ENCODE measurements around the gene KRTAP10-9. TPM values are rescaled to one million over a fixed set of nuclear protein-coding genes. Genes with fewer than 3 reads are reported as not detected.
"Not testable (repeated sequence)": the region's sequence is repeated elsewhere in the genome, so short reads cannot be mapped to it uniquely, and the experiment has no call there.

The KRTAP10-9 gene
- polyA plus RNA-seq, 4 donors: not detected

DNA sequence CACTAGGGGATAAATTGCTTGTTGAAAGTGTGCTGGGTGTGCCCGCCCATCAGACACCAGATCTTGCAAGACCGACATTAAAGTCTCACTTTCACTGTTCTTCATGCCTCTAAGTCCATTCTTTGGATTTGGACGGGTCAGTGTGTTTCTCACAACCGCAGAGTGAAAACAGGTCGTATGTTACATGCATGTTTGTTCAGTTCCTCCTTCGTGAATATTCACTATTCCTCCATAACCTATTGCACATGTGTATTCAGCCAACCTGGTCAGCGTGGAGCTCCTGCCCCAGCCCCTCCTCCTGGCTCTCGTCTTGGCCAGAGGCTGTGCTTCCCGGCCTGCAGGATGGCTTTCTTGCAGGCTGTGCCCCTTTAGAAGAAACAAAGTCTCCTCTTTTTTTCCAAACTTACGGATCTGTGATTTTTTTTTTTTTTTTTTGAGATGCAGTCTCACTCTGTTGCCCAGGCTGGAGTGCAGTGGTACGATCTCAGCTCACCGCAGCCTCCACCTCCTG, 32.4 kb upstream of the KRTAP10-9 start:
- DNase-seq (ENCODE audit: low read depth in 4 of 4, low spot score in 3 of 4): no peak

DNA sequence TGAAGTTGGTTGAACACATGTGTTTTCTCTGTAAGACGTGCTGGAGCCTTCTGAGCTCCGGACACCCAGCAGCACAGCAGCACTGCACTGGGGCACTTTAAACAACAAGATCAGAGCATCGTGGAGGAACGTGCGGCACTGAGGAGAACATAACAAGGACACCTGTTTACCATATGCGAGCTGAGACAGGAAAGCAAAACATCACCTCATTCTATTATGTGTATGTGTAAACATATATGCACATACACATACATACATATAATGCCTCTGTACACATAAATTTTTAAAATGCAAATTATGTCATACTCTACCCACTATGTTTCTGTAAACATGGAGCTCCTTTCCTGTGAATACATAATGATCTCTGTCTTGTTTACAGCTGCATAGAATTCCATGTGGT, 31.4 kb upstream of the KRTAP10-9 start:
- DNase-seq (ENCODE audit: low read depth in 4 of 4, low spot score in 3 of 4): no peak

DNA sequence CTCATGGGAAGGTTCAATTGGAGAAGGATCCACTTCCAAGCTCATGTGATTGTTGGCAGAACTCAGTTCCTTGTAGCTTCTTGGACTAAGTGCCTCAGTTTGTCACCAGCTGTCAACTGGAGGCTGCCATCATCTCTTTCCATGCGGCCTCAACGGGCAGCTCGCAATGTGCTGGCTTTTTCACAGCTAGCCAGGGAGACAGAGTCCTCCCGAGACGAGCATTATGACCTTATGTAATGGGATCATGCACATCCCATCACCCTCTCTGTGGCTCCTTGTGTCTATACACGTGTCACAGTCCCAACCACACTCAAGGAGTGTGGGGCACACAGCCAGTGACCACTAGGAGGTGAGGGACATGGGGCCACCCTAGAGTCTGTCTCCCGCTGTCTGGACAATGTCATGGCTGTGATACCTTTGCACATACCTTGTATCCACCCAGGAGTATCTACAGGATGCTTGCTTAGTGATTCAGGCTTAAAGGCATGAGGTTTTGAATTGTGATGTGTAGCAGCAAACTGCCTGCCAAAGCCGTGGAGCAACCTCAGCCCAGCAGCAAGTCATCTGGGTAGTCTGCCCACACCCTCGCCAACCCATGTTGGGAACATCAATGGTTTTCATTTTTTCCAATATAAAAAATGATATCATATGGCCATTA, 30.7 kb upstream of the KRTAP10-9 start:
- DNase-seq (ENCODE audit: low read depth in 4 of 4, low spot score in 3 of 4): no peak

DNA sequence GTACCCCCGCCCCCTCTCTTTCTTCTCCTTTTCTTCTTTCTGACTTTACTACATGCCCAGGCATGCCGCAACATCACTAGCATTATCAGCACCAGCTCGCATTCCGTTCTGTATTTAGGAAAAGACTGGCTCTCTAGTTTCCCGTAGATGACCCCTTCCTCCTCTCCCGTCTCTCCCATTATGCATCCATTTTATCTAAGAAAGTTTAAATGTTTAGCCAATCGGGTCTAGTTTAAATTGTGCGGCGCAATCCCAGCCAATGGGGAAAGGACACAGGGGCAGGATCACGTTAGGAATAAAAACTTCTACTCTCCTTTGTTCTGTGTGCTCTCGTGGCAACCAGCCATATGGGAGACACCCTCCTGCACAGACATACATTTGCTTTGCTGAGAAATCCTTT, 28.8 kb upstream of the KRTAP10-9 start:
- DNase-seq (ENCODE audit: low read depth in 4 of 4, low spot score in 3 of 4): no peak

DNA sequence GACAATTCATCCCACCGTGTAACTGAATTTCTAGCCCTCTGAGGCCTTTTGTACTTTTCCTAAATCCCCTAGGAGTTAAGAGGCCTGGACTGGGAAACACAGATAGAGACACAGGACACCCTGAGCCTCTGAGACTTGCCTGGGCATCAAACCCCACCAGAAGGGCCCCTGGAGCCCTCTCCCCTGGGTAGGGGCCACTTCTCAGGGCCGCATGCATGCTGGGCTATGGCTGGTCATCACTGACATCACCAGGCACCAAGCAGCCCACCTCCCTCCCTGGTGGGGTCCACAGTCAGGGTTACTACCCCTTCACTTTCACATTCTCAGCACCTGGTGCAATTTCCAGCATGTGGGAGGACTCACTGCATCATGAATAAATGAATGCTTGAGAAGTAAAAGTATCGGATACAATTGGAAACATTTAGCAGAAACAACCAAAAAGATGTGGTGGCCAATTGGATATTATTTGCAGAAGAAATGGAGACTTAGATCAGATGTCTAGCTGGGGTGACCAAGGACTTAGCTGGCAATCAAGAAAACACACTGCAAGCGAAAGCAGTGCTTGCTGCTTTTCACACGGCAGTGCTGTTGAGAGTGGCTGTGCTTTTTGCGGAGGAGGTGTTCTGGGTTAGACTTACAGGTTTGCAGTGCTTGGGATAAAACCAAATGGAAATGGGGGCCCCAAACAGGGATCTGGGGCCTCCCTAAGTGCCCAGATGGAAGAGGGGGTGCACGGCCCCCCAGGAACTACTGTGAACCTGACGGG, 27.4 kb upstream of the KRTAP10-9 start:
- no peak for DNase-seq (ENCODE audit: low read depth in 4 of 4, low spot score in 3 of 4)

DNA sequence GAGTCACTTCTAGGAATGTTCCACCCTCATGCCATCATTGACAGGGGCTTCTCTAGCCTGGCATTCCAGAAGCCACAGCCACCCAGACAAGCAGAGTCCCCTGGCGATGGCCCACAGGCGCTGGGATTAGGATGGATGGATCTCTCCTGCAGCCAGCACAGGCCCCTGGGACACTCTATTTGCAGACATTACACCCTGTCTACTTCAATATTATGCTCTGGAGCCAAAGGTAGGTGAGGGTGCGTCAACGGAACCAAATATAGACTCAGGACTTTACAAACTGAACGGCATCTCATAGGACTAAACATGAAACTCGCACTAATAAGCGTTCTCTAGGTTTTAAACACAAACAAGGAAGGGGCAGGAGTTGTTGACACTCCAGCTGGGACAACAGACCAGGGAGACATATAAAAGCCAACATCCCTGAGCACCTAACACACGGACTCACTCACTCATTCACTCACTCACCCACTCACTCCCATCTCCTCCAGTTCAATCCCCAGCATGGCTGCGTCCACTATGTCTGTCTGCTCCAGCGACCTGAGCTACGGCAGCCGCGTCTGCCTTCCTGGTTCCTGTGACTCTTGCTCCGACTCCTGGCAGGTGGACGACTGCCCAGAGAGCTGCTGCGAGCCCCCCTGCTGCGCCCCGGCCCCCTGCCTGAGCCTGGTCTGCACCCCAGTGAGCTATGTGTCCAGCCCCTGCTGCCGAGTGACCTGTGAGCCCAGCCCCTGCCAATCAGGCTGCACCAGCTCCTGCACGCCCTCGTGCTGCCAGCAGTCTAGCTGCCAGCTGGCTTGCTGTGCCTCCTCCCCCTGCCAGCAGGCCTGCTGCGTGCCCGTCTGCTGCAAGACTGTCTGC, 26.5 kb upstream of the KRTAP10-9 start, which contains the start of gene KRTAP10-7:
Gene KRTAP10-7 (plus strand): TSS at position 480 of the 861 bp plus-strand sequence. CDS start 25 bp downstream, at position 505.
- not testable (repeated sequence) for DNase-seq (ENCODE audit: low read depth in 4 of 4, low spot score in 3 of 4)

DNA sequence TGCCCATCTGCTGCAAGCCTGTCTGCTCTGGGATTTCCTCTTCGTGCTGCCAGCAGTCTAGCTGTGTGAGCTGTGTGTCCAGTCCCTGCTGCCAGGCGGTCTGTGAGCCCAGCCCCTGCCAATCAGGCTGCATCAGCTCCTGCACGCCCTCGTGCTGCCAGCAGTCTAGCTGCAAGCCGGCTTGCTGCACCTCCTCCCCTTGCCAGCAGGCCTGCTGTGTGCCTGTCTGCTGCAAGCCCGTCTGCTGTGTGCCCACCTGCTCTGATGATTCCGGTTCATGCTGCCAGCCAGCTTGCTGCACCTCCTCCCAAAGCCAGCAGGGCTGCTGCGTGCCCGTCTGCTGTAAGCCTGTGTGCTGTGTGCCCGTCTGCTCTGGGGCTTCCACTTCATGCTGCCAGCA, 25.8 kb upstream of the KRTAP10-9 start:
- not testable (repeated sequence) for DNase-seq (ENCODE audit: low read depth in 4 of 4, low spot score in 3 of 4)

DNA sequence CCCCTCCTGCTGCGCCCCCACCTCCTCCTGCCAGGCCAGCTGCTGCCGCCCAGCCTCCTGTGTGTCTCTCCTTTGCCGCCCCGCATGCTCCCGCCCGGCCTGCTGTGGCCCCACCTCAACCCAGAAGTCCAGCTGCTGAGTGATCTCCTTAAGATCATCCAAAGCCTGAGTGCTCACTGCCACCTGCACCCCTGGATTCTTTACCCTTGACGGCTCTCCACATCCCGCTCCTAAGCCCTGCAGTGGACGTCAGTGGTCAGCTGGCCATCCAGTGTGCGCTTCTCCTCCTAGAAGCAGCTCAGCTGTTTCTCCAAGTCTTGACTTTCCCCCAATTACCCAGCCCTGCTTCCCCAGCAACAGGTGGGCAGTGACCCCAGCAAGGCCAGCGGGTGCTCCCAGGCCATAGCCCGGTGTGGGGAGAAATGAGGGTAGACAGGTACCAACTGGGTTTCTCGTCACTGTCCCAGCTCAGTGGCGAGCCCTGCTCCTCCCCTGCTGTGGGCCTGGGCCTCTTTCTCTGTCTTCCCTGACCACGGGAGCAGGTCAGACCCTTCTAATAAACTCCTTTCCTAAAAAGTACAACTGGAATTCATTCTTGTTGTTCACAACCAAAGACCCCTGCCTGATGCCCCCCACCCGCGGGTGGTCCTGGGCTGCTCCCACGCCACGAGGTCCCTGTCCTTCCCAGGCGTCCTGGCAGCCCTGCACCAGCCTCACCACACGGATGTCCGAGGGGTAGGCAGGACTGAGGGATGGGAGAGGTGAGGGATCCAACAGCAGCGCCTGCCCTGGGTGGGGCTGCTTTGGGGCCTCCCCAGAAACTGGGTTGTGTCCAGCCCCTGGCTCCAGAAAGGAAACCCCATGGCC, 25.1 kb upstream of the KRTAP10-9 start:
- no peak for DNase-seq (ENCODE audit: low read depth in 4 of 4, low spot score in 3 of 4)

DNA sequence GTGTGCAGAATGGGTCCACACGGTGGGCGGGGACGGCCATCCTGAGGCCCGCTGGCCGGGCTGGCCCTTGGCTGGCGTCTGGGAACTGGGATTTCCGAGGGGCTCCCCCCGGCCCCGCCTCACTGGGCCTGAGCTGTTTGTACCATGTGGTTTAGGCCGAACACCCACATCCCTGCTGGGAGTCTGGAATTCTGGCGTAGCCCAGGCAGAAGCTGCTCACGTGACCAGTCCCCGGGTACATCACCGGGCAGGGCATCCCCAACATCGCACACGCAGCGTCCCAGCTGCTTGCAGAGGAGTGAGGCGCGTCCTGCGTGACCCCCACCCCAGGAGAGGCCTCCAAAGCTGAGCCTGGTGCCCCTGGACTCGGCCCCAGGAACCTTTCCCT, 24.4 kb upstream of the KRTAP10-9 start:
- no peak for DNase-seq (ENCODE audit: low read depth in 4 of 4, low spot score in 3 of 4)

DNA sequence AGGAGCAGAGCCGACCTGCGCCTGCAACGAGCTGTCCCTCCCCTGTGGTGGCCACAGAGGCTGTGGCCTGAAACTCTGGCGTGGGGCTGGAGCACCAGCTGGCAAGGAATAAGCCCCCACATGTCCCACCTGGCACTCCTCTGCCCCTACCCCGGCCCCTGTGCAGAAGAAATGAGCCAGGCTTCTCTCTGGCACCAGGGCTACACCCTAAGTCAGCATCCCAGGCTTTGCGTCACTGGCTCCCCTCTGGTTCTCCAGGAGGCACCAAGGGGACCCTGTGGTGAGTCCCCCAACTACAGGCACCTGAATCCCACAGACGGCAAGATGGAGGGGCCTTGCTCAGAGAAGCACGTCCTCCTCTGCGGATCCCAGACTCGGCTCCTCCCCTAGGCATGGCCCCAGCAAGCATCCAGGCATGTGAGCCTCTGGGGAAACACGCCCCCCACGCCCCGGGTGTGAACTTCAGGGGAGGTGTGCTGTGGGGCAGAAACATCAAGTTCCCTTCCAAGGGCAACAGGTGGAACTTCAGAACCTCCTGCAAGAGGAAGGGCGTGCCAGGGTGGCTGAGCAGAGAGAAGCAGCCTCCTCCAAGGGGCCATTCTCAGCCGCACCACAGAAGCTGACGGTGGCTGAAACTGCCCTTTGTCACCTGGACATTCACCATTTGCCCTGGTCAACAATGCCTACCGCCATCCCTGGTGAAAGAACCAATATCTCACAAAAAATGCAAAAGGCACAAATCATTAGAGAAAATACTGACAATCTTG, 23.6 kb upstream of the KRTAP10-9 start:
- DNase-seq (ENCODE audit: low read depth in 4 of 4, low spot score in 3 of 4): no peak

DNA sequence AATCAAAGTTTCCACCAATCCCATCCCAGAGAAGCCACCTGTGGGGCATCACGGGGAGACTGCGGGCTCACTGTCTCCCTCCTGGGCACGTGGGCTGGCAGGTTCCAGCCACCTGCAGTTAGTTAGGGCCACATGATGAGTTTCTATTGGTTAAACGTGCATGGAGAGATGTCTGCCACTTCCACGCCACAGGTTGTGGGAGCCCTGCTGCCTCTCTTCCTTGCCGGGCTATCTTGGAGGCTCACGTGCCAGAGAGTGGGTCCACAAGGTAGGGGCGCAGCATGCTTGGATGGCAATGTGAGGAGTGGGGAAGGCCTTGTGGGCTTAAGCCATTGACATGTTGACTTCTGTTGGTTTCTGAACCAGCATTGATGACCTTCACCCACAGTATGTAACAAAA, 23.0 kb upstream of the KRTAP10-9 start:
- no peak for DNase-seq (ENCODE audit: low read depth in 4 of 4, low spot score in 3 of 4)

DNA sequence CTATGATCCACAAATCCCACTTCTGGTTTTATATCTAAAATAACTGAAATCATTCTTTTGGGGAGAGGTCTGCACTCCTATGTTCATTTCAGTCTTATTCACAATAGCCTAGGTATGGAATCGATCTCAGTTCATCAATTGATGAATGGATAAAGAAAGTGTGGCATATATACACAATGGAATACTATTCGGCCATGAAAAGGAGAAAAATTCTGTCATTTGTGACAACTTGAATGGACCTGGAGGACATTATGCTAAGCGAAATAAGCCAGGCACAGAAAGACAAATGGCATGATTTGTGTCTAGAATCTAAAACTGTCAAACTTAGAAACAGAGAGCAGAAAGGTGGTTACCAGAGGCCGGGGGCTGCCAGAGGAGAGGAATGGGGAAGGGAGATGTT, 20.4 kb upstream of the KRTAP10-9 start:
- no peak for DNase-seq (ENCODE audit: low read depth in 4 of 4, low spot score in 3 of 4)

DNA sequence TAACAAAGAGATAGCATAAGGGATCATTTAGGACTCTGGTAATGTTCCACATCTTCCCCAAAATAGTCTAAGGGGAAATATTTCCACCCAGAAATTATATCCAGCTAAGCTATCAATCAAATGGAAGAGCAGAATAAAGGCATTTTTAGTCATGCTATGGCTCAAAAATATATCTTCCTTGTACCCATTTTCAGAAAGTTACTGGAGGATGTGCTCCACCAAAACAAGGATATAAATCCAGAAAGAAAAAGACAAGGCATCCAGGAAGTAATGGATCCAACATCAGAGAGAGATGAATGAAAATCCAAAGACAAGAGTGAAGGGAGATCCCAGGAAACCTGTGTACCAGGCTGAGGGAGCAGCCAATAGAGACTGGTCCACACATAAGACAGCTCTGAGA, 17.7 kb upstream of the KRTAP10-9 start:
- no peak for DNase-seq (ENCODE audit: low read depth in 4 of 4, low spot score in 3 of 4)

DNA sequence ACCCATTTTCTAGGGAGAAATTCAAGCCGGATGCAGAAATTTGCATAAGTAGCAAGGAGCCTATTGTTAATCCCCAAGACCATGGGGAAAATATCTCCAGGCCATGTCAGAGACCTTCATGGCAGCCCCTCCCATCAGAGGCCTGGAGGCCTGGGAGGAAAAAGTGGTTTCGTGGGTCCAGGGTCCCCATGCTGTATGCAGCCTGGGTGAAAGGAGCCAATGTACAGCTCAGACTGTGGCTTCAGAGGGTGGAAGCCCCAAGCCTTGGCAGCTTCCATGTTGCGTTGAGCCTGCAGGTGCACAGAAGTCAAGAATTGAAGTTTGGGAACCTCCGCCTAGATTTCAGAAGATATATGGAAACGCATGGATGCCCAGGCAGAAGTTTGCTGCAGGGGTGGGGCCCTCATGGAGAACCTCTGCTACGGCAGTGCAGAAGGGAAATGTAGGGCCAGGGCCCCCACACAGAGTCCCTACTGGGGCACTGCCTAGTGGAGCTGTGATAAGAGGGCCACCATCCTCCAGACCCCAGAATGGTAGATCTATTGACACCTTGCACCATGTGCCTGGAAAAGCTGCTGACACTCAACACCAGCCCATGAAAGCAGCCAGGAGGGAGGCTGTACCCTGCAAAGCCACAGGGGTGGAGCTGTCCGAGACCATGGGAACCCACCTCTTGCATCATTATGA, 16.6 kb upstream of the KRTAP10-9 start:
- DNase-seq (ENCODE audit: low read depth in 4 of 4, low spot score in 3 of 4): not testable (repeated sequence)

DNA sequence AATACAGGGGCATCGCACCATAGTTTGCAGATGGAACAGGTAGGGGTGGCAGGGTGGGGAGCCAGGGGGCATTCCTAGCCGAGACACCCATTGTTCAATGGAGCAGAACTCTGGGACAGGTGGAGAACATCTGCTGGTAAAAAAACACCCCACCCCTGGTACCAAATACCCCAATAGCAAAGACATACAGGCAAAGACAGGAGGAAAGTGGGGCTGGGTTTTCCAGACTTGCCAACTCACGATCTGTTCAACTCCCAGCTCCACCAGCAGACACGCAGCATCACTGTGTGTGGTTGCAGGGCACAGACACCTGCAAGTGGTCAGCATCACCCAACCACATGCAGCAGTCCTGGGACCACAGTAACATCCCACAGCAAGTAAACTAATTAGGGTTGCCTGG, 15.3 kb upstream of the KRTAP10-9 start:
- no peak for DNase-seq (ENCODE audit: low read depth in 4 of 4, low spot score in 3 of 4)

DNA sequence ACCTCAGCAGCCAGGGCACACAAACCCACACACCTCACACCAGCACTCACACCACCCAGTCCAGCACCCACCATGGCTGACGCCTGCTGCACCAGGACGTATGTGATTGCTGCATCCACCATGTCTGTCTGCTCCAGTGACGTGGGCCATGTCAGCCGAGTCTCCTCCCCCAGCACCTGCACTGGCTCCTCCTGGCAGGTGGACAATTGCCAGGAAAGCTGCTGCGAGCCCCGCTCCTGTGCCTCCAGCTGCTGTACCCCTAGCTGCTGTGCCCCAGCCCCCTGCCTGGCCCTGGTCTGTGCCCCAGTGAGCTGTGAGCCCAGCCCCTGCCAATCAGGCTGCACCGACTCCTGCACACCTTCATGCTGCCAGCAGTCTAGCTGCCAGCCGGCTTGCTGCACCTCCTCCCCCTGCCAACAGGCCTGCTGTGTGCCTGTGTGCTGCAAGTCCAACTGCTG, 14.8 kb upstream of the KRTAP10-9 start, which contains the start of gene KRTAP10-8:
Gene KRTAP10-8 (plus strand): TSS at position 51 of the 458 bp plus-strand sequence. CDS start 22 bp downstream, at position 73.
- no peak for DNase-seq (ENCODE audit: low read depth in 4 of 4, low spot score in 3 of 4)

DNA sequence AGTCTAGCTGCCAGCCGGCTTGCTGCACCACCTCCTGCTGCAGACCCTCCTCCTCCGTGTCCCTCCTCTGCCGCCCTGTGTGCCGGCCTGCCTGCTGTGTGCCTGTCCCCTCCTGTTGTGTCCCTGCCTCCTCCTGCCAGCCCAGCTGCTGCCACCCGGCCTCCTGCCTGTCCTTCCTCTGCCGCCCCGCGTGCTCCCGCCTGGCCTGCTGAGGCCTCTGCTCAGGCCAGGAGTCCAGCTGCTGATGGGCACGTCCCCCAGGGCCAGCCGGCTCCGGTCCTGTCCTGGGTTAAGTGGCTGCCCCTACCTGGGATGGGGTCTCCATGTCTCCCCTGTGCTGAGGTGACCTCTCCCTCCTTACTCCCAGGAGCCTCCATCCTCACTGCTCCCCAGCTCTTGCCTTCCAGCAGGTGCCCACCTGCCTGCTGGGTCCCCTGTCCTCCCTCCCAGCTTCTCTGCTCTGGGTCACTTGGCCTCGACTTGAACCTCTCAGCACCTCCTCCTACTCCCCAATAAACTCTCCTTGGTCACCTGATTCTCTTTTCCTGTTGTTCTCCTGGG, 14.1 kb upstream of the KRTAP10-9 start:
- no peak for DNase-seq (ENCODE audit: low read depth in 4 of 4, low spot score in 3 of 4)

Data from left renal pelvis (tissue), 4 donors.